ENCODE results near the gene SBF2. TPM values are rescaled to one million over a fixed set of nuclear protein-coding genes. Genes with fewer than 3 reads are reported as not detected.
A peak's percentile ranks its signal among the peaks of the same experiment; 100 is the strongest.

SBF2 gene
- total RNA-seq, 5 donors from 2014 or later (not counting 1 experiment from before 2014, with no cell fraction given): 9.5 to 23.5 (median 13.0) TPM

DNA sequence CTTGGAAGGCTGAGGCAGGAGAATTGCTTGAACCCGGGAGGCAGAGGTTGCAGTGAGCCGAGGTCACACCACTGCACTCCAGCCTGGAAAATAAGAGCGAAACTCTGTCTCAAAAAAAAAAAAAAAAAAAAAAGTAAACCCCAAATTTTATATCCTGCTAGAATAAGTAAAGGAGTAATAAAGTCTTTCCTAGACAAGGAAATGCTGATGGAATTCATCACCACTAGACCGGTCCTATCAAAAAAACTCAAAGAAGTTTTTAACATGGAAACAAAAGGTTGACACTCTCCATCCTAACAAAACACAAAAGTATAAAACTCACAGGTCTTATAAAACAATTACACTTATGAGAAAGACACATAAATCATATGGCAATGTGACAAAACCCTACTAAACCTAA is 213.9 kb downstream of the SBF2 start:
- Histone ChIP-seq H3K27me3 (replicated peaks in 1 of 2; ENCODE audit: control insufficient read depth in 2 of 2, extremely low read depth in 1 of 2, insufficient read depth in 2 of 2, low read length in 1 of 2) (no peaks in the 10 kb centered on the region), H3K9me3 (peaks cover 3% of the 10 kb centered on the region), H3K4me3 (ENCODE audit: control insufficient read depth in 1 of 2, extremely low read depth in 1 of 2, low read length in 1 of 2) (no peak overlapping the region), H3K4me1 (ENCODE audit: control insufficient read depth in 1 of 2, extremely low read depth in 1 of 2, insufficient read depth in 2 of 2, low read length in 2 of 2) (peaks cover 0 to 3% of the 10 kb centered on the region in 2 experiments), H3K27ac (ENCODE audit: low read length) (no peak overlapping the region), H3K36me3 (ENCODE audit: control insufficient read depth in 2 of 2, extremely low read depth in 1 of 2, insufficient read depth in 1 of 2, low read length in 1 of 2) (no peaks in the 10 kb centered on the region)
- ATAC-seq (replicated peaks in 1 of 4) (no peak), DNase-seq (no peak)
- WGBS (ENCODE audit: insufficient coverage): no CpG with 5 or more reads among the region's 4 CpGs
- Mint-ChIP-seq H3K4me1 (peaks cover 0 to 6% (median 0%) of the 10 kb centered on the region in 3 donors), H3K4me3 (no peak overlapping the region), H3K27me3 (no peaks in the 10 kb centered on the region), H3K36me3 (peaks cover 26% of the 10 kb centered on the region), H3K9me3 (peaks cover 18 to 58% (median 47%) of the 10 kb centered on the region in 3 donors), H3K27ac (no peak overlapping the region)
- CTCF ChIA-PET: no interaction called here
- POLR2A ChIA-PET: no interaction called here

DNA sequence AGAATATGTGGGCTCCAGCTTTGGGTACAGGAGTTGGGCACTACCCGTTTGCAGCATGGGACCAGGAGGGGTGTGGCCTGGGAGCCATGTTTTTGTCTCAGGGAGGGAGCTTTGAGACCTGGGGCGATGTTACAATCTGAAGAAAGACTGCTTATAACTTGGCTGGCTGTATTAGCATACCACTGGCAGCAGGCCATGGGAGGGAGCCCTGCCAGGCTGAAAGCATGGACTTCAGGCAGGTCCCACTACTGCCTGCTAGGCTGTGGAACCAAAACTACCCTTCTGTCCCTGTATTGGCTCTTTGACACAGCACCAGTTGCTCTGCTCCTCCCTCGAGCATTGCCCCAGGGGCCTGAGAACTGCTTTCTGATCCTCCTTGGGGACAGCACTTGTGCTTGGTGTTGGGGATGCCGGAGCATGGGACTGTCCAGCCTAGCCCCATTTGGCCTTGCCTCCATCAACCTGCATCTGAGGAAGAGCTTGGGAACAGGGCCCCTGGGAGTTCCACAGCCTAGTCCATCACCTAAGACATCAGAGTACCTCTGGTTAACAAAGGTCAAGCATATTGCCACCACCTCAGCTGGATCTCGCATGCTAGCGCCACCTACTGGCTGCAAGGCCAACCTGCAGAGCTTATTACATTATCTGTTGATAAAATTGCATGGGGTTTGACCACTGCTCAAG is 217.4 kb downstream of the SBF2 start:
- H3K36me3 Mint-ChIP-seq: peaks cover 14% of the 10 kb centered on the region
- ATAC-seq (replicated peaks in 1 of 4) (no peak), DNase-seq (peak in 8 of 35 experiments; percentile 0 to 42 (median 2))
- Histone ChIP-seq H3K27ac (ENCODE audit: low read length) (no peak overlapping the region), H3K4me3 (ENCODE audit: control insufficient read depth in 1 of 2, extremely low read depth in 1 of 2, low read length in 1 of 2) (no peak overlapping the region), H3K36me3 (ENCODE audit: control insufficient read depth in 2 of 2, extremely low read depth in 1 of 2, insufficient read depth in 1 of 2, low read length in 1 of 2) (no peaks in the 10 kb centered on the region), H3K4me1 (ENCODE audit: control insufficient read depth in 1 of 2, extremely low read depth in 1 of 2, insufficient read depth in 2 of 2, low read length in 2 of 2) (peaks cover 0 to 3% of the 10 kb centered on the region in 2 experiments), H3K27me3 (replicated peaks in 1 of 2; ENCODE audit: control insufficient read depth in 2 of 2, extremely low read depth in 1 of 2, insufficient read depth in 2 of 2, low read length in 1 of 2) (no peaks in the 10 kb centered on the region), H3K9me3 (no peaks in the 10 kb centered on the region)
- WGBS (ENCODE audit: insufficient coverage): 68% methylated on average over 4 of the region's 6 CpGs
- no peak overlapping the region for H3K4me3 Mint-ChIP-seq
- no peak overlapping the region for H3K27ac Mint-ChIP-seq
- POLR2A ChIA-PET: no interaction called here
- H3K4me1 Mint-ChIP-seq: peaks cover 0 to 6% (median 0%) of the 10 kb centered on the region in 3 donors
- H3K9me3 Mint-ChIP-seq: peaks cover 4 to 25% (median 20%) of the 10 kb centered on the region in 3 donors
- CTCF ChIA-PET: interaction anchor here in 1 of 2 donors (1.2 to 1.4 kb wide), 2 partner anchors 29 to 126 kb away, joined by 3 to 5 read pairs; no protein-coding TSS in a partner anchor
- H3K27me3 Mint-ChIP-seq: no peaks in the 10 kb centered on the region

DNA sequence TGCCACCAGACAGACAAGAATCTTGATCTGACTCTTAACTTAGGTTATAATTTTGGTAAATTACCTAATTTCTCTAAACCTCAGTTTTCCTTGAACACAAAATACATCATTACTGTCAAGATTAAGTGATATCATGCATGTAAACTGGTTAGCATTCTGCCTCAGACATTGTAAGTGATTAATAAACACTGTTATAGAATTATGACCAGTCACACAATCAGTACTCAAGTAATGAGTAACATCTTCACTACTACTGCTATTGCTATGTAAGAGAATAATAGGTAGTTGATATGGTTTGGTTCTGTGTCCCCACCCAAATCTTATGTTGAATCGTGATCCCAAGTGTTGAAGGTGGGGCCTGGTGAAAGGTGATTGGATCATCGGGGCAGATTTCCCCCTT is 218.9 kb downstream of the SBF2 start:
- Histone ChIP-seq H3K9me3 (no peaks in the 10 kb centered on the region), H3K4me3 (ENCODE audit: control insufficient read depth in 1 of 2, extremely low read depth in 1 of 2, low read length in 1 of 2) (no peak overlapping the region), H3K4me1 (ENCODE audit: control insufficient read depth in 1 of 2, extremely low read depth in 1 of 2, insufficient read depth in 2 of 2, low read length in 2 of 2) (peaks cover 0 to 3% of the 10 kb centered on the region in 2 experiments), H3K36me3 (ENCODE audit: control insufficient read depth in 2 of 2, extremely low read depth in 1 of 2, insufficient read depth in 1 of 2, low read length in 1 of 2) (no peaks in the 10 kb centered on the region), H3K27ac (ENCODE audit: low read length) (no peak overlapping the region), H3K27me3 (replicated peaks in 1 of 2; ENCODE audit: control insufficient read depth in 2 of 2, extremely low read depth in 1 of 2, insufficient read depth in 2 of 2, low read length in 1 of 2) (no peaks in the 10 kb centered on the region)
- H3K27me3 Mint-ChIP-seq: no peaks in the 10 kb centered on the region
- peaks cover 0 to 6% (median 0%) of the 10 kb centered on the region in 3 donors for H3K4me1 Mint-ChIP-seq
- WGBS (ENCODE audit: insufficient coverage): 86% methylated on average over 1 of the region's 2 CpGs
- ChIA-PET POLR2A (no interaction called here), CTCF (no interaction called here)
- no peak overlapping the region for H3K27ac Mint-ChIP-seq
- peaks cover 11% of the 10 kb centered on the region for H3K36me3 Mint-ChIP-seq
- peaks cover under 1 to 16% (median 9%) of the 10 kb centered on the region in 3 donors for H3K9me3 Mint-ChIP-seq
- no peak for ATAC-seq (replicated peaks in 1 of 4)
- no peak for DNase-seq
- no peak overlapping the region for H3K4me3 Mint-ChIP-seq

DNA sequence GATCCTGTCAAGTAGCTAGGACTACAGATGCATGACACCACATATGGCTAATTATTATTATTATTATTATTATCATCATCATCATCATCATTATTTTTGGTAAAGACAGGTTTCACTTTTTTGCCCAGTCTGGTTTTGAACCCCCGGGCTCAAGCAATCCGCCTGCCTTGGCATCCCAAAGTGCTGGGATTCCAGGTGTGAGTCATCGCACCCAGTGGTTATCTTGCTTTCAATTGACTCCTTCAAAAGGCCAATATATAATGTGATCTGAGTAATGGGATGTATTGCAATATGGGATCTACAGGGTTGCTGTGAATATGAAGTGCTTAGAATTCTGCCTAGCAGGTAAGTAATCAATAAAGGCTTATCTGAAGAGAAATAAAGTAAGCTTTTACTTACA is 221.2 kb downstream of the SBF2 start:
- peaks cover 0 to 6% (median 0%) of the 10 kb centered on the region in 3 donors for H3K4me1 Mint-ChIP-seq
- H3K4me1 ChIP-seq (ENCODE audit: control insufficient read depth in 1 of 2, extremely low read depth in 1 of 2, insufficient read depth in 2 of 2, low read length in 2 of 2): peaks cover 0 to 3% of the 10 kb centered on the region in 2 experiments
- ATAC-seq (replicated peaks in 1 of 4) (no peak), DNase-seq (no peak)
- H3K27me3 Mint-ChIP-seq: no peaks in the 10 kb centered on the region
- H3K27ac Mint-ChIP-seq: no peak overlapping the region
- H3K4me3 ChIP-seq (ENCODE audit: control insufficient read depth in 1 of 2, extremely low read depth in 1 of 2, low read length in 1 of 2): no peak overlapping the region
- H3K36me3 ChIP-seq (ENCODE audit: control insufficient read depth in 2 of 2, extremely low read depth in 1 of 2, insufficient read depth in 1 of 2, low read length in 1 of 2): no peaks in the 10 kb centered on the region
- peaks cover 0 to 3% (median 3%) of the 10 kb centered on the region in 3 donors for H3K9me3 Mint-ChIP-seq
- H3K27me3 ChIP-seq (replicated peaks in 1 of 2; ENCODE audit: control insufficient read depth in 2 of 2, extremely low read depth in 1 of 2, insufficient read depth in 2 of 2, low read length in 1 of 2): no peaks in the 10 kb centered on the region
- ChIA-PET CTCF (interaction anchor here in 1 of 2 donors (0.7 kb wide), 1 partner anchor 47 kb away, joined by 7 read pairs; no protein-coding TSS in a partner anchor), POLR2A (no interaction called here)
- WGBS (ENCODE audit: insufficient coverage): no CpG with 5 or more reads among the region's 3 CpGs
- H3K36me3 Mint-ChIP-seq: no peaks in the 10 kb centered on the region
- no peak overlapping the region for H3K4me3 Mint-ChIP-seq
- no peak overlapping the region for H3K27ac ChIP-seq (ENCODE audit: low read length)
- no peaks in the 10 kb centered on the region for H3K9me3 ChIP-seq

DNA sequence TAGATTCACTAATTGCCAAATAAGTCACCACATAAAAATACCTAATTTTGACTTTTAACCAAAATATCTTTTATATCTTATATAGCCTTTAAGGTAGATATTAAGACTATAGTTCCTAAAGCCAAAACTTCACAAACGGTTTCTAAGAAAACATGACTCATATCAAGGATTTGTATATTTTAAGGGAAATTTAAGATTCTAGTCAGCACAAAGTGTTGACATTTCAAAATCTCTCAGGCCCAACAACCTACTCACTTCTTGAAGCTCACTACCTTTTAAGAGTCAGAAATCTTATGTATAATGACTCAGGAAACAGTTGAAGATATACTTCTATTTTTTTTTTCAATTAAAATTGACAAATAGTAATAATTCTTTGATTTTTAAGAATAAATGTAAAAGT is 221.9 kb downstream of the SBF2 start:
- H3K27me3 Mint-ChIP-seq: no peaks in the 10 kb centered on the region
- no peak overlapping the region for H3K4me3 Mint-ChIP-seq
- no peak for ATAC-seq (replicated peaks in 1 of 4)
- no peak overlapping the region for H3K27ac Mint-ChIP-seq
- WGBS (ENCODE audit: insufficient coverage): no CpG with 5 or more reads among the region's 1 CpG
- CTCF ChIA-PET: no interaction called here
- H3K27me3 ChIP-seq (replicated peaks in 1 of 2; ENCODE audit: control insufficient read depth in 2 of 2, extremely low read depth in 1 of 2, insufficient read depth in 2 of 2, low read length in 1 of 2): no peaks in the 10 kb centered on the region
- H3K27ac ChIP-seq (ENCODE audit: low read length): no peak overlapping the region
- peaks cover 0 to 6% (median 0%) of the 10 kb centered on the region in 3 donors for H3K4me1 Mint-ChIP-seq
- H3K9me3 ChIP-seq: no peaks in the 10 kb centered on the region
- no peak for DNase-seq
- H3K36me3 ChIP-seq (ENCODE audit: control insufficient read depth in 2 of 2, extremely low read depth in 1 of 2, insufficient read depth in 1 of 2, low read length in 1 of 2): no peaks in the 10 kb centered on the region
- H3K36me3 Mint-ChIP-seq: no peaks in the 10 kb centered on the region
- H3K4me1 ChIP-seq (ENCODE audit: control insufficient read depth in 1 of 2, extremely low read depth in 1 of 2, insufficient read depth in 2 of 2, low read length in 2 of 2): peaks cover 0 to 3% of the 10 kb centered on the region in 2 experiments
- peaks cover 0 to 3% (median 3%) of the 10 kb centered on the region in 3 donors for H3K9me3 Mint-ChIP-seq
- H3K4me3 ChIP-seq (ENCODE audit: control insufficient read depth in 1 of 2, extremely low read depth in 1 of 2, low read length in 1 of 2): no peak overlapping the region
- POLR2A ChIA-PET: no interaction called here

DNA sequence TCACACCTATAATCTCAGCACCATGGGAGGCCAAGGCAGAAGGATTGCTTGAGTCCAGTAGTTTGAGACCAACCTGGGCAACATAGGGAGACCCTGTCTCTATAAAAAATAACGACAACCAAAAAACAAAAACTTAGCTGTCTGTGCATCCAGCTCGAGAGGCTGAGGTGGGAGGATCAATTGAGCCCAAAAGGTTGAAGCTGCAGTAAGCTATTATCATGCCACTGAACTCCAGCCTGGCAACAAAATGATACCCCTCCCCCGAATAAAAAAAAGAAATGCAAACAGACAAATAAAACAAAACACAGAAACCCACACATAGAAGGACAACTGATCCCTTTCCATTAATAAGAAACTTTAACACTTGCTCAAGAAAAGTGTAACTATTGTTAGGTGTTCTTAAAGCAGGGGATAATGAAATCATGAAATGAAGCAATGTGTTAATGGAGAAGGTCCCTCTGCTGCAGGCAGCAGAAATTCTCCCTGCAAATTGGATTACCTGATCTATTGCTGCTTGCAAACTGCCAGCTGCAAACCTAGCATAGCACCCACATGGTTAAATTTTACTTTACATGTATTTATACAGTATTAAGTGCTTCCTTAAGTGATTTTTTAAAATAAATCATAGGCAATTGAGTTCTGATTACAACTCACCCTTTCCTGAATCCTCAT is 226.3 kb downstream of the SBF2 start:
- CTCF ChIA-PET: no interaction called here

More for the DNA sequence above, 226.3 kb downstream of the SBF2 start:
- H3K36me3 Mint-ChIP-seq: peaks cover 2% of the 10 kb centered on the region
- POLR2A ChIA-PET: no interaction called here
- DNase-seq (no peak), ATAC-seq (replicated peaks in 1 of 4) (no peak)
- H3K9me3 Mint-ChIP-seq: peaks cover 2 to 3% (median 2%) of the 10 kb centered on the region in 3 donors
- no peak overlapping the region for H3K27ac ChIP-seq (ENCODE audit: low read length)
- no peaks in the 10 kb centered on the region for H3K27me3 ChIP-seq (replicated peaks in 1 of 2; ENCODE audit: control insufficient read depth in 2 of 2, extremely low read depth in 1 of 2, insufficient read depth in 2 of 2, low read length in 1 of 2)
- H3K4me1 Mint-ChIP-seq: no peaks in the 10 kb centered on the region
- H3K9me3 ChIP-seq: no peaks in the 10 kb centered on the region
- no peaks in the 10 kb centered on the region for H3K36me3 ChIP-seq (ENCODE audit: control insufficient read depth in 2 of 2, extremely low read depth in 1 of 2, insufficient read depth in 1 of 2, low read length in 1 of 2)
- H3K4me3 Mint-ChIP-seq: no peak overlapping the region
- no CpG with 5 or more reads among the region's 3 CpGs for WGBS (ENCODE audit: insufficient coverage)
- no peaks in the 10 kb centered on the region for H3K4me1 ChIP-seq (ENCODE audit: control insufficient read depth in 1 of 2, extremely low read depth in 1 of 2, insufficient read depth in 2 of 2, low read length in 2 of 2)
- H3K27me3 Mint-ChIP-seq: no peaks in the 10 kb centered on the region
- no peak overlapping the region for H3K4me3 ChIP-seq (ENCODE audit: control insufficient read depth in 1 of 2, extremely low read depth in 1 of 2, low read length in 1 of 2)
- no peak overlapping the region for H3K27ac Mint-ChIP-seq
